GM12878 (cell line): Measurements from ENCODE around the gene TAS2R41. TPM values are rescaled to one million over a fixed set of nuclear protein-coding genes. Genes with fewer than 3 reads are reported as not detected.
"Not testable (repeated sequence)": the region's sequence is repeated elsewhere in the genome, so short reads cannot be mapped to it uniquely, and the experiment has no call there.

Experiments used
- ATAC-seq: fragments of 200-7000 bp; cut with Tn5 transposase; 3 replicates; pipeline ENCODE4 v1.9.1; 2020; ENCODE audit warnings: mild to moderate bottlenecking, moderate library complexity
- BruUV-seq: library from RNA; stranded (reverse); fragments of 400-500 nt; replicated peaks from 2 replicates; lab custom pipeline; 2021; lab: Mats Ljungman, UMichigan
- CTCF ChIA-PET: fragments of 300-600 bp; sonication (Branson Sonifier 250); formaldehyde crosslinking; extraction: SDS; loops from one replicate; lab custom pipeline; 2021; ENCODE audit warnings: inconsistent platforms; lab: Yijun Ruan, JAX
- POLR2A ChIA-PET: fragments of 350-600 bp; formaldehyde crosslinking; extraction: SDS; loops from one replicate; lab custom pipeline; 2021; ENCODE audit warnings: inconsistent platforms; lab: Charles Lee
- RAD21 ChIA-PET: fragments of 300-600 bp; sonication (Branson Sonifier 250); formaldehyde crosslinking; loops from one replicate; lab custom pipeline; 2023; ENCODE audit warnings: antibody characterized with exemption; ENCODE audit not compliant: unreplicated experiment; lab: Charles Lee
- SMC1A ChIA-PET: fragments of 300-600 bp; sonication (Branson Sonifier 250); formaldehyde crosslinking; loops from one replicate; lab custom pipeline; 2023; ENCODE audit not compliant: unreplicated experiment, uncharacterized antibody; lab: Charles Lee
- DNase-seq: peaks from one replicate; pipeline ENCODE4 v3.0.0-alpha.2; 2011; ENCODE audit warnings: low read depth, low spot score
- FAIRE-seq: peaks from 3 replicates; lab custom pipeline; 2011; peaks lifted over from hg19 to GRCh38; lab: Jason Lieb, UNC
- H2AFZ ChIP-seq: 2 replicates; pipeline ENCODE4 v1.6.0; 2011; ENCODE audit warnings: low read depth, low read length, control low read depth; ENCODE audit not compliant: control insufficient read depth
- H3K27ac ChIP-seq: 2 replicates; pipeline ENCODE4 v1.5.1; 2011; ENCODE audit warnings: control low read depth; ENCODE audit not compliant: control insufficient read depth, insufficient read depth
- H3K27me3 ChIP-seq, 2 experiments: replicated peaks in 1 of 2; 2 replicates each; pipeline versions ENCODE4 v1.6.0 to v1.6.1; 2011; ENCODE audit warnings: low read length in 1 of 2; ENCODE audit not compliant: control insufficient read depth in 2 of 2, insufficient read depth in 2 of 2
- H3K36me3 ChIP-seq, 2 experiments: 2 replicates each; pipeline ENCODE4 v1.5.1; 2011; ENCODE audit warnings: low read length in 1 of 2; ENCODE audit not compliant: control insufficient read depth in 2 of 2, insufficient read depth in 2 of 2
- H3K4me1 ChIP-seq: 2 replicates; pipeline ENCODE4 v1.6.1; 2011; ENCODE audit warnings: mild to moderate bottlenecking, low read length, moderate library complexity, mixed read lengths; ENCODE audit not compliant: control insufficient read depth, insufficient read depth
- H3K4me2 ChIP-seq: 2 replicates; pipeline ENCODE4 v1.6.0; 2011; ENCODE audit warnings: control low read depth; ENCODE audit not compliant: control insufficient read depth, insufficient read depth
- H3K4me3 ChIP-seq: fragments of 200-600 bp; sonication (generic); 2 replicates; pipeline ENCODE4 v1.5.1; 2016
- H3K79me2 ChIP-seq: 2 replicates; pipeline ENCODE4 v1.6.0; 2011; ENCODE audit warnings: low read length; ENCODE audit not compliant: control insufficient read depth, insufficient read depth
- H3K9ac ChIP-seq: 2 replicates; pipeline ENCODE4 v1.8.0; 2011; ENCODE audit warnings: low read length, control low read depth, mixed read lengths; ENCODE audit not compliant: control insufficient read depth, insufficient read depth
- H3K9me3 ChIP-seq: replicated peaks from 3 replicates; pipeline ENCODE4 v1.5.1; 2011; ENCODE audit warnings: mild to moderate bottlenecking, low read length; ENCODE audit not compliant: control insufficient read depth, insufficient read depth
- H4K20me1 ChIP-seq: 2 replicates; pipeline ENCODE4 v1.6.0; 2011; ENCODE audit not compliant: control insufficient read depth, insufficient read depth
- POLR2A ChIP-seq: IDR thresholded peaks from 2 replicates; pipeline ENCODE4 v1.6.1; 2011; ENCODE audit warnings: low read depth, mild to moderate bottlenecking, low read length
- SMARCA5 ChIP-seq: fragments of 450-650 bp; IDR thresholded peaks from 2 replicates; pipeline ENCODE4 v1.6.1; 2017; ENCODE audit warnings: mild to moderate bottlenecking
- SRF ChIP-seq, 2 experiments: IDR thresholded peaks; 2 replicates each; pipeline ENCODE4 v1.6.1; 2011; ENCODE audit warnings: low read depth in 2 of 2, low read length in 2 of 2, mild to moderate bottlenecking in 1 of 2, moderate library complexity in 1 of 2
- STAT1 ChIP-seq: fragments of 450-650 bp; conservative IDR thresholded peaks from 2 replicates; pipeline ENCODE4 v1.6.1; 2014; ENCODE audit warnings: antibody characterized with exemption, mild to moderate bottlenecking
- ZNF207 ChIP-seq: fragments of 450-650 bp; IDR thresholded peaks from 2 replicates; pipeline ENCODE4 v1.6.1; 2014; ENCODE audit warnings: antibody characterized with exemption, mild to moderate bottlenecking, borderline replicate concordance
- WGBS: methylation state at CpG from one replicate; pipeline ENCODE4 v1.1.6; 2016; ENCODE audit warnings: low lambda C conversion rate; ENCODE audit not compliant: insufficient replicate concordance, insufficient coverage; ENCODE audit errors: missing lambda C conversion rate; 5-methylcytosine and 5-hydroxymethylcytosine counted together
- in situ Hi-C: fragments of 300-500 bp; cut with MboI; formaldehyde crosslinking; loops from 9 replicates; pipeline ENCODE4 v1.14.3; 2018; ENCODE audit warnings: mixed read lengths
- intact Hi-C: fragments of 100-400 bp; cut with micrococcal nuclease; formaldehyde crosslinking; loops from one replicate; pipeline ENCODE4 v1.14.2; 2022; ENCODE audit not compliant: unreplicated experiment
- polyA plus RNA-seq, 11 experiments: library from polyadenylated mRNA; depleted of rRNA in 4 of 11; unstranded in 6 of 11; stranded (reverse) in 5 of 11; fragments of >200 nt; fragmentation: Nextera tagmentation in 4 of 11; fragmentation: Illumina TruSeq in 1 of 11; extraction: Ambion mirVana in 4 of 11; extraction: Trizol in 1 of 11; gene quantifications; 1 replicate in 1 of 11; 2 replicates in 10 of 11; pipeline versions ENCODE4 v1.2.1 to v1.2.3, GENCODE V29; 2011 to 2016; ENCODE audit warnings: inconsistent platforms in 2 of 11, missing spikeins in 2 of 11, low read depth in 1 of 11
- total RNA-seq, 4 experiments: library from RNA; depleted of rRNA in 3 of 4; stranded (reverse); fragments of >200 nt in 3 of 4; fragmentation: Illumina TruSeq in 1 of 4; extraction: Trizol in 1 of 4; gene quantifications; 2 replicates each; pipeline versions ENCODE4 v1.2.1 to v1.2.3, GENCODE V29; 2013 to 2021
- TF ChIP-seq, protein P1 (sequence below): fragments of 450-650 bp; IDR thresholded peaks from 2 replicates; pipeline ENCODE4 v1.6.1; 2017; ENCODE audit warnings: mild to moderate bottlenecking, moderate library complexity

Gene TAS2R41
- total and polyA plus RNA-seq, 10 of the 15 experiments (the other 5 are each of a cell fraction or from before 2014, with no cell fraction given): not detected

DNA sequence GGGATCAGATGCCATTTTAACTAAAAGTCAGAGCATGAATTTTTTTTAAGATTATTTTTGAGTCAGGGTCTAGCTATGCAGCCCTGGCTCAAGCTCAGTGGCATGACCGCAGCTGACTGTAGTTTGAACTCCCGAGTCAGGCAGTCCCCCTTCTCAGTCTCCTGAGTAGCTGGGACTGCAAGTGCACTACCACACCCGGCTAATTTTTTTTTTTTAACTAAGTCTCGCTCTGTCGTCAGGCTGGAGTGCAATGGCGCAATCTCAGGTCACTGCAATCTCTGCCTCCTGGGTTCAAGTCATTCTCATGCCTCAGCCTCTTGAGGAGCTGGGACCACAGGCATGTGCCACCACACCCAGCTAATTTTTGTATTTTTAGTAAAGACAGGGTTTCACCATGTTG lies 7.8 kb downstream of the TAS2R41 start:
- H4K20me1 ChIP-seq: no peaks in the 10 kb centered on the region
- ChIA-PET POLR2A (no interaction called here), SMC1A (no interaction called here), CTCF (interaction anchor here (0.6 kb wide), 1 partner anchor 1070 kb away, joined by 5 read pairs; no protein-coding TSS in a partner anchor), RAD21 (no interaction called here)
- H3K36me3 ChIP-seq: no peaks in the 10 kb centered on the region
- TF ChIP-seq SRF (IDR thresholded peaks at IDR 0.05; ENCODE audit: low read depth in 2 of 2, low read length in 2 of 2) (no peak), SMARCA5 (no peak), ZNF207 (no peak), STAT1 (no peak), POLR2A (no peak)
- TF ChIP-seq, protein P1, sequence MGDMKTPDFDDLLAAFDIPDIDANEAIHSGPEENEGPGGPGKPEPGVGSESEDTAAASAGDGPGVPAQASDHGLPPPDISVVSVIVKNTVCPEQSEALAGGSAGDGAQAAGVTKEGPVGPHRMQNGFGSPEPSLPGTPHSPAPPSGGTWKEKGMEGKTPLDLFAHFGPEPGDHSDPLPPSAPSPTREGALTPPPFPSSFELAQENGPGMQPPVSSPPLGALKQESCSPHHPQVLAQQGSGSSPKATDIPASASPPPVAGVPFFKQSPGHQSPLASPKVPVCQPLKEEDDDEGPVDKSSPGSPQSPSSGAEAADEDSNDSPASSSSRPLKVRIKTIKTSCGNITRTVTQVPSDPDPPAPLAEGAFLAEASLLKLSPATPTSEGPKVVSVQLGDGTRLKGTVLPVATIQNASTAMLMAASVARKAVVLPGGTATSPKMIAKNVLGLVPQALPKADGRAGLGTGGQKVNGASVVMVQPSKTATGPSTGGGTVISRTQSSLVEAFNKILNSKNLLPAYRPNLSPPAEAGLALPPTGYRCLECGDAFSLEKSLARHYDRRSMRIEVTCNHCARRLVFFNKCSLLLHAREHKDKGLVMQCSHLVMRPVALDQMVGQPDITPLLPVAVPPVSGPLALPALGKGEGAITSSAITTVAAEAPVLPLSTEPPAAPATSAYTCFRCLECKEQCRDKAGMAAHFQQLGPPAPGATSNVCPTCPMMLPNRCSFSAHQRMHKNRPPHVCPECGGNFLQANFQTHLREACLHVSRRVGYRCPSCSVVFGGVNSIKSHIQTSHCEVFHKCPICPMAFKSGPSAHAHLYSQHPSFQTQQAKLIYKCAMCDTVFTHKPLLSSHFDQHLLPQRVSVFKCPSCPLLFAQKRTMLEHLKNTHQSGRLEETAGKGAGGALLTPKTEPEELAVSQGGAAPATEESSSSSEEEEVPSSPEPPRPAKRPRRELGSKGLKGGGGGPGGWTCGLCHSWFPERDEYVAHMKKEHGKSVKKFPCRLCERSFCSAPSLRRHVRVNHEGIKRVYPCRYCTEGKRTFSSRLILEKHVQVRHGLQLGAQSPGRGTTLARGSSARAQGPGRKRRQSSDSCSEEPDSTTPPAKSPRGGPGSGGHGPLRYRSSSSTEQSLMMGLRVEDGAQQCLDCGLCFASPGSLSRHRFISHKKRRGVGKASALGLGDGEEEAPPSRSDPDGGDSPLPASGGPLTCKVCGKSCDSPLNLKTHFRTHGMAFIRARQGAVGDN: no peak
- in situ Hi-C loops: no loop called here
- H2AFZ ChIP-seq: no peak overlapping the region
- H3K4me2 ChIP-seq: no peak overlapping the region
- H3K27ac ChIP-seq: no peak overlapping the region
- H3K4me1 ChIP-seq: no peaks in the 10 kb centered on the region
- H3K4me3 ChIP-seq: no peak overlapping the region
- WGBS: 53% methylated on average over 6 of the region's 6 CpGs
- no peak for ATAC-seq
- DNase-seq: no peak
- H3K27me3 ChIP-seq: no peaks in the 10 kb centered on the region; a peak in 1 of 4 replicates
- BruUV-seq: no TSS peak
- intact Hi-C loops: no loop called here
- no peak overlapping the region for H3K9ac ChIP-seq
- H3K9me3 ChIP-seq: no peaks in the 10 kb centered on the region
- FAIRE-seq: no peak
- H3K79me2 ChIP-seq: no peaks in the 10 kb centered on the region

- H3K36me3 ChIP-seq, H3K9ac ChIP-seq, H3K79me2 ChIP-seq, SMC1A ChIA-PET, H3K4me1 ChIP-seq, FAIRE-seq, H3K27me3 ChIP-seq, BruUV-seq, POLR2A ChIA-PET, H3K27ac ChIP-seq, RAD21 ChIA-PET, intact Hi-C loops, in situ Hi-C loops, CTCF ChIA-PET, H3K9me3 ChIP-seq, ATAC-seq, H3K4me2 ChIP-seq, H2AFZ ChIP-seq, H3K4me3 ChIP-seq, DNase-seq, H4K20me1 ChIP-seq: not testable (repeated sequence)
- WGBS: 43% methylated on average over 3 of the region's 3 CpGs
These were observed 8.6 kb downstream of the TAS2R41 start for GRCh38 chr7:143486266-143486665.
